ENCODE data around the gene HDAC2. TPM values are rescaled to one million over a fixed set of nuclear protein-coding genes. Genes with fewer than 3 reads are reported as not detected.

HDAC2 gene
- total RNA-seq, 1 donor from 2014 or later, result 78.1 TPM

GRCh38 chr6:113909224-113909856 lies 61.6 kb downstream of the HDAC2 start:
- DNase-seq (ENCODE audit: low spot score), result no peak

DNA sequence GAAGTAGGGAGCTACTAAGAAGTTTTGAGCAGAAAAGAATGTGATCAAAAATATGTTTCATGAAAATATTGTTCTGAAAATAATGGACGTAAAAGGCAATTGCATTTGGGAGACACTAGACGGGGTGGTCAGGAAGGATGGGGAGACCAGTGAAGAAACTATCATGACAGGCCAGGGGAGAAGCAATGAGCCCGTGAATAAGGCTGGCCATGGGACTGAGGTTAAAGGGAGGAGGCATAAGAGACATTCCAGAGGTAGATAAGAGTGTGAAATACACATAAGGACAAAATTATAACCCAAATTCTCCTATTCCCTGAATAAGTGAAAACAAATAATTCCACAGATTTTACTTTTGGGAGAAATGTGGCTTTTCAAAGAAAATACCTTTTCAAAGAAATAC lies 62.1 kb downstream of the HDAC2 start:
- DNase-seq (ENCODE audit: low spot score), result no peak

- DNase-seq (ENCODE audit: low spot score), result no peak
Observed at GRCh38 chr6:113907102-113907815, 63.7 kb downstream of the HDAC2 start.

DNA sequence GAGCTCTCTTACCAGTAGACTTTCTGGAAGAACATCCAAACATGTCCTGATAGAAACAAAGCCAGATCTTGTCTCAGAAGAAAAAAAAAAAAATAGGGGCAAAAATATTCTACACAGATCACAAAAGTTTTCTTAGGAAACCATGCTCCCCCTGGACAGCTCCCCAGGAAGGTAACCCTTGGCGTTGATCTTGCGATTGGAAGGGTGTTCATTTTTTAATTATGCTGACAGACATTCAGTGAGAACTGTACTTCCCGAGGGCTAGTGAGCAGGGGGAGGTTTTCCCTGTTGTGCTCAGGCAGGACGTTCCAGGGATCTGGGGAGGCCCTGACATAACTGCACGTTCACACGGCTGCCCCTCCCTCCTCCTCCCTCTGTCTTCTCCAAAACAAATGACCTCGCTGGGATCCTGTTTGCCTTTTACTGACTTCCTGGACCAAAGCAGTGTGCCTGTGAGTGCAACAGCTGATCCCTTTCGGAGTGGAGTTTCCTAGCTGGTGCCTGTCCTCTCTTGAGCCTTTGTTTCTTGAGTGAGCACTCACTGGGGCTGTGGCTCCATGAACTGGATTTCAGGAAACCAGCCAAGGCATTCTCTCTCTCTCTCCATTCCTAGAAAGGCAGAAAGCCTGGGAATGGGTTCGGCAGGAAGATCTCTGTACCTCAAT lies 67.2 kb downstream of the HDAC2 start:
- DNase-seq (ENCODE audit: low spot score), result peak; percentile 50

DNA sequence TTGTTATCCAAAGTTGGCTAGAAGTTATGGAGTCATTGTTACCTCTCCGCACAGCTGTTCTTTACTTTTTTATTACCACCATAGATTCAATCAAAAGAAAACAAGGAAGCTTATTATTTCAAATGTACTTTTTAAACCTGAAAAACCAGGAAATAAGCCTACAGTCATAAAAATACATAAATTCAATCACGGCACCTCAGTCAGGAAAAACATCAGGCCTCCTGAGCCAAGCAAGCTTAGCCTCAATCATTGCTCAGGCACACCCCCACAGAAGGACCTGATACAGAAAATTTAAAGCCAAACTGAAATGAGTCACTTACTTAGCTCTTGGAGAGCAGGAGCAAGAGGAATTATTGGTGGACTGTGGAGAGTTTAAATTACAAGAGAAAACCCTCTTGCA lies 69.5 kb downstream of the HDAC2 start:
- no peak for DNase-seq (ENCODE audit: low spot score)

GRCh38 chr6:113894712-113895674 lies 76.0 kb downstream of the HDAC2 start:
- DNase-seq (ENCODE audit: low spot score), result no peak

DNA sequence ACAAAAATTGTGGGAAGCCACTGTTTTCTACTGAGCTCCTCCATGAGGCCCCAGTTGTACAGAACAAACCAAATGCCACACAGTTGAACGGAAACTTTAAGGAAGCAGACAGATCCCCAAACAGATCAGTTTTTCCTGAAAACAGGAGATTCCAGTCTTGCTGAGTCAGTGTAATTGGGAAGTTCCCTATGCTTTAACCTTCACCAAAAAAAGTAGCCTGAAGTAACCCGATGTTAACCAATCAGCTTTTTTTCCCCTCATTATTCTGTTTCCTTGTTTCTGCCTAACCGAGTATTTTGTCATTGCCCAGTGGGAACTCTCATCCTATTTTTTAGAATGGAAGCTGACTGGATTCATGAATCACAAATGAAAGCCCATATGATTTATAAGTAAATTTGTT lies 77.1 kb downstream of the HDAC2 start:
- no peak for DNase-seq (ENCODE audit: low spot score)

GRCh38 chr6:113893451-113893850 lies 77.5 kb downstream of the HDAC2 start:
- no peak for DNase-seq (ENCODE audit: low spot score)

DNA sequence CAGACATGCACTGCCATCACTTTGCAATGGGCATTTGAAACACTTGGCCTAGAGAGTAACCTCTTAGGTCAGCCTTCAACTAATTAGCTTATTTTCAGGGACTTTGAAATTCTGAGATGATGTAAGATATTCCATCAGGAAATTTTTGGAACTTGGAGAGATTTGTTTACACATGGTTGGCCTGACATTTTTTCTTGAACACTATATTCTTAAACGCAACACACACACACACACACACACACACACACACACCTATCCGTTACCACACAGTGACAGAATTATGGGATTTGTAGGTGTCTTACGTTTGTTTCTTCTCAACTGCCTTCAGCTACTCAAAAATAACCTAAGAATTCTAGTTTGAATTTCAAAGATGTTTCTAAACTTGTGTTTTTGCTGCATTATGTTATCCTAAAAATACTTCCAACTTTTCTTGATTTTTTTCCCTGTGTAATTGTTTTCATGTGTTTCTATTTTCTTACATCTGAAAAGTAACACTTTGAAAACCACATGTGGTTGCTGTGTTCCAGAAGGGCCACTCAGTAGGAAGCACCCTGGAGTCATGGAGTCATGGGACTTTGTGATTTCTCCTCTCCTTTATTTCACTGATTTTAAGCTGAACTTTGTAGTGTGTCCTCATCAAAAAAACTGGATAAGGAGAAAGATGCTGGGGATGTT lies 81.9 kb downstream of the HDAC2 start:
- DNase-seq (ENCODE audit: low spot score), result no peak

GRCh38 chr6:113888493-113888892 lies 82.5 kb downstream of the HDAC2 start:
- DNase-seq (ENCODE audit: low spot score), result no peak

GRCh38 chr6:113886512-113886911 lies 84.4 kb downstream of the HDAC2 start:
- no peak for DNase-seq (ENCODE audit: low spot score)

GRCh38 chr6:113884011-113884410 lies 86.9 kb downstream of the HDAC2 start:
- DNase-seq (ENCODE audit: low spot score), result no peak

Other genes with a start within 250 kb of the HDAC2 start
- gene MARCKS, start 113.8 kb downstream of the HDAC2 start, total RNA-seq, result 150 TPM